RWPE1 (cell line): Measurements from ENCODE around the gene PLXDC2.
A peak's percentile ranks its signal among the peaks of the same experiment; 100 is the strongest.
"Not testable (repeated sequence)": the region's sequence is repeated elsewhere in the genome, so short reads cannot be mapped to it uniquely, and the experiment has no call there.

Source experiments
- CTCF ChIA-PET: fragments of 350-600 bp; sonication (Branson Sonifier 250); formaldehyde crosslinking; extraction: SDS; loops from one replicate; lab custom pipeline; 2021; lab: Yijun Ruan, JAX
- POLR2A ChIA-PET: fragments of 400-600 bp; formaldehyde crosslinking; extraction: SDS; loops from one replicate; lab custom pipeline; 2020; ENCODE audit warnings: antibody characterized with exemption; ENCODE audit not compliant: low non-redundant PET; lab: Yijun Ruan, JAX
- DNase-seq: peaks from one replicate; pipeline ENCODE4 v3.0.0; 2012; ENCODE audit warnings: low spot score
- H3K27ac ChIP-seq: fragments of 450-650 bp; 2 replicates; pipeline ENCODE4 v1.5.1; 2017
- CTCF ChIP-seq: fragments of 450-650 bp; conservative IDR thresholded peaks from 2 replicates; pipeline ENCODE4 v1.5.1; 2017; ENCODE audit warnings: low read depth, mild to moderate bottlenecking

The PLXDC2 gene

DNA sequence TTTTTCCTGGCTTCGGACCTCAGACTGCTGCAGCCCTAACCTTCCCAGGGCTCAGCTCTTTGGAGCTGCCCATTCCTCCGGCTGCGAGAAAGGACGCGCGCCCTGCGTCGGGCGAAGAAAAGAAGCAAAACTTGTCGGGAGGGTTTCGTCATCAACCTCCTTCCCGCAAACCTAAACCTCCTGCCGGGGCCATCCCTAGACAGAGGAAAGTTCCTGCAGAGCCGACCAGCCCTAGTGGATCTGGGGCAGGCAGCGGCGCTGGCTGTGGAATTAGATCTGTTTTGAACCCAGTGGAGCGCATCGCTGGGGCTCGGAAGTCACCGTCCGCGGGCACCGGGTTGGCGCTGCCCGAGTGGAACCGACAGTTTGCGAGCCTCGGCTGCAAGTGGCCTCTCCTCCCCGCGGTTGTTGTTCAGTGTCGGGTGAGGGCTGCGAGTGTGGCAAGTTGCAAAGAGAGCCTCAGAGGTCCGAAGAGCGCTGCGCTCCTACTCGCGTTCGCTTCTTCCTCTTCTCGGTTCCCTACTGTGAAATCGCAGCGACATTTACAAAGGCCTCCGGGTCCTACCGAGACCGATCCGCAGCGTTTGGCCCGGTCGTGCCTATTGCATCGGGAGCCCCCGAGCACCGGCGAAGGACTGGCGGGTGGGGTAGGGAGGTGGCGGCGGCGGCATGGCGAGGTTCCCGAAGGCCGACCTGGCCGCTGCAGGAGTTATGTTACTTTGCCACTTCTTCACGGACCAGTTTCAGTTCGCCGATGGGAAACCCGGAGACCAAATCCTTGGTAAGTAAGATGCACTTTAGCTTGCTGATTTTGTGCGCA is at the start of gene PLXDC2:
Gene PLXDC2 (plus strand): TSS at position 22 of the 820 bp plus-strand sequence.
- POLR2A ChIA-PET, result no interaction called here
- CTCF ChIA-PET, result interaction anchor here (0.7 to 1.6 kb wide), 2 partner anchors 28 to 952 kb away, joined by 3 to 5 read pairs; no protein-coding TSS in a partner anchor
- no peak for DNase-seq
- peak within 1 kb of the TSS; percentile 74 for H3K27ac ChIP-seq
- TF ChIP-seq CTCF, result no peak

DNA sequence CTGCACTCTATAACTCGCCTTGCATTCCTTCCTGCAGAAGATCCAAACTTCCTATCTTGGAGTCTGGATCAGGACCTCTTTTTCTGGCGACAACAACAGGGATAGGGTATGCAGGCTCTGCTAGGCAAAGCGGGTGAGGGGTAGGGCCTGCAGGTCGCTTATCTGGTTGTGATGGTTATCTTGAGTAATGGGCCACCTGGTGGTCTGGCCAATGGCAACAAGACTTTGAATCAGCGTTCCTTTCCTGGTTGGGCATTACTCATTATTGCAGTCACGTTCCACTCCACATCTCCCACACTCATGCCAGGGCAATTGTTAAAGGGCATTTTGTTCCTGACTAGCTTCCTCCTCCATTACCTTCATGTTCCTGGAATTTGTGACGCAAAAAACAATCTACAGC is 48.4 kb upstream of the PLXDC2 start:
- ChIA-PET POLR2A (no interaction called here), CTCF (no interaction called here)
- TF ChIP-seq CTCF, result no peak
- no peak for DNase-seq
- no peak overlapping the region for H3K27ac ChIP-seq

GRCh38 chr10:19769826-19770225 is 46.4 kb upstream of the PLXDC2 start:
- POLR2A ChIA-PET, CTCF ChIA-PET, H3K27ac ChIP-seq, DNase-seq: not testable (repeated sequence)

GRCh38 chr10:19772972-19773371 is 43.3 kb upstream of the PLXDC2 start:
- DNase-seq, result no peak
- ChIA-PET CTCF (interaction anchor here (0.6 kb wide), 1 partner anchor 46 kb away, joined by 3 read pairs; no protein-coding TSS in a partner anchor), POLR2A (no interaction called here)
- no peak overlapping the region for H3K27ac ChIP-seq
- no peak for TF ChIP-seq CTCF

DNA sequence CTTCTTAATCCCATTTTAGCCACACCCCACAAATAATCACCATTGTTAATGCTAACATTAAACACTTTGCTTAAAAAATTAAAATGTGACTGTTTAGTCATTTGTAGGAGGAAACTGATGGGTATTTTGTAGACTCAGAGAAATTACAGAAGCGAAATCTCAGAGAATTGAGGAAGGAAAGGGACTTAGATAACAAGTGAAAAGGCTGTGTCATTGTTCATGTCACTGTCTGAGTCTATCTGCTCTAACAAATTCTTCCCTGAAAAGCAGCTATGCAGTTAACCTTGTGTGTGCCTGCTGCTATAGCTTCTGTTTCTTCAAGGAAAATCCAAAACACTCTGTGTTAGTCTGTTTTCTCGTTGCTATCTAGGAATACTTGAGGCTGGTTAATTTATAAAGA is 40.9 kb upstream of the PLXDC2 start:
- no peak for TF ChIP-seq CTCF
- CTCF ChIA-PET, result no interaction called here
- POLR2A ChIA-PET, result no interaction called here
- H3K27ac ChIP-seq, result no peak overlapping the region
- no peak for DNase-seq

DNA sequence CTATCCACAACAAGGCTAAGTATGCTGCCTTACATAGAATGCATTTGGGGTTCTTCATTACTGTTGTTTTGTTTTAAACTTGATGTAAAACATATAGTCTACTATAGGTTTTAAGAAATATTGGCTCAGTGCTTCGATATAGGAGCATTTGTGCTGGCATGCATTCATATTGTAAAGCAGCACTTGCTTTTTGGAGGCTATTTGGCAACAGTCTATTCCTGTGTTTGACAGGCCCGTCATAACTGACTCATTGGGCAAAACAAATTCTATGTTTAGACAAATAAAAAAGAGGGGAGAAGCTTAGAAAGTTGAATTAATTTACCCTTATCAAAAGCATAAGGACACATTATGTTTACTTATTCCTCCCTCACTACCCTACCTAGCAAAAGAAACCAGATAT is 38.4 kb upstream of the PLXDC2 start:
- ChIA-PET CTCF (interaction anchor here (0.5 kb wide), 1 partner anchor 1086 kb away, joined by 3 read pairs; no protein-coding TSS in a partner anchor), POLR2A (no interaction called here)
- no peak overlapping the region for H3K27ac ChIP-seq
- no peak for TF ChIP-seq CTCF
- no peak for DNase-seq

DNA sequence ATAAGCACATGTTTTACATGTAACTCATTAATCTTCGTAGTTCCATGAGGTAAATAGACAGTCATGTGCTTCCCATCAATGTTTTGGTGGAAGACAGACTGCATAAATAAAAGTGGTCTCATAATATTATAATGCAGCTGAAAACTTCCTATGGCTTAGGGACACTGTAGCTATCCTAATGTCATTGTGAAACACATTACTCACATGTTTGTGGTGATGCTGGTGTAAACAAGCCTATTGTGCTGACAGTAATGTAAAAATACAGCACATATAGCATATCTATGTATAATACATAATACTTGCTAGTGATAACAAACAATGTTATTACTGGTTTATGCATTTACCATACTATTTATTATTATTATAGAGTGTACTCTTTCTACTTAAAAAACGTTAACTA is 37.2 kb upstream of the PLXDC2 start:
- ChIA-PET POLR2A (no interaction called here), CTCF (interaction anchor here (0.6 kb wide), 1 partner anchor 10 kb away, joined by 4 read pairs; no protein-coding TSS in a partner anchor)
- no peak for TF ChIP-seq CTCF
- no peak overlapping the region for H3K27ac ChIP-seq
- DNase-seq, result no peak
